Esophagus mucosa (tissue), 1 donor: ENCODE results near the gene PLA2G2A. TPM values are rescaled to one million over a fixed set of nuclear protein-coding genes. Genes with fewer than 3 reads are reported as not detected.
"Not testable (repeated sequence)": the region's sequence is repeated elsewhere in the genome, so short reads cannot be mapped to it uniquely, and the experiment has no call there.

Source experiments
- ATAC-seq: fragments of 200-7000 bp; cut with Tn5 transposase; one replicate; pipeline ENCODE4 v1.9.1; 2020
- total RNA-seq: library from RNA; stranded (reverse); gene quantifications from one replicate; pipeline ENCODE4 v1.2.4, GENCODE V29; 2023
- donor health status: DM: yes; HTN: yes; CAD: no.

Gene PLA2G2A
- total RNA-seq, 1 donor from 2014 or later = 10.9 TPM

DNA sequence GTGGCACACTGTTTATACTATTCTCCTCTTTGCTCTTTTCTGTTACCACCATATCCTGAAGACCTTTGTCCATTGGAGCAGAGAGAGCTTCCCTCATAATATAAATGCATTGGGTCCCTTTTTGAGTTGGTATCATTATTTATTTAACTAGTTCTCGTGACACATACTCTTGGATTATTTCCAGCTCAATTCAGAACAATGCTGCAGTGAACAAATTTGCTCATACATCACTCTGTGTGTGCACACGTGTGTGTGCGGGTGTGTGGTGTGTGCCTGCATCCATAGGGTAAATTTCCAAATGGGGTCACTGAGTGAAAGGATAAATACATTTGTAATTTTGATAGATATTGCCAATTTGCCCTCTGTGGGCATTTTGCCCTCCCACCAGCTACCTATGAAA lies 5.8 kb downstream of the PLA2G2A start:
- no peak for ATAC-seq

DNA sequence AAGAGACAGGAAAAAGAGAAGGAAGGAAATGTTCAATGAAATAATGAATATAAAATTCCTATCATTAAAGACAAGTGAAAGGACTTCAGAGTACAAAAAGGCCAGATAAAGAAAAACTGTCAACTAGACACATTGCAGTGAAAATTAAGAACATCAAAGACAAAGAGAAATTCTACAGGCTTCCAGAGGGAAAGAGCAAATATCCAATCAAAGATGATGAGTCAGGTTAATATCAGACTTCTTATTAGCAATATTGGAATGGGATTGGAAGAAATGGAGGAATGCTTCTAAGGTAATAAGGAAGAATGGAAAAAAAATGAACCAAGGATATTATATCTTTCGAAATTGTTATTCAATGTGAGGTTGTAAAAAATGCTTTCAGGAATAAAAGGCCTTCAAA lies 7.8 kb downstream of the PLA2G2A start:
- no peak for ATAC-seq

DNA sequence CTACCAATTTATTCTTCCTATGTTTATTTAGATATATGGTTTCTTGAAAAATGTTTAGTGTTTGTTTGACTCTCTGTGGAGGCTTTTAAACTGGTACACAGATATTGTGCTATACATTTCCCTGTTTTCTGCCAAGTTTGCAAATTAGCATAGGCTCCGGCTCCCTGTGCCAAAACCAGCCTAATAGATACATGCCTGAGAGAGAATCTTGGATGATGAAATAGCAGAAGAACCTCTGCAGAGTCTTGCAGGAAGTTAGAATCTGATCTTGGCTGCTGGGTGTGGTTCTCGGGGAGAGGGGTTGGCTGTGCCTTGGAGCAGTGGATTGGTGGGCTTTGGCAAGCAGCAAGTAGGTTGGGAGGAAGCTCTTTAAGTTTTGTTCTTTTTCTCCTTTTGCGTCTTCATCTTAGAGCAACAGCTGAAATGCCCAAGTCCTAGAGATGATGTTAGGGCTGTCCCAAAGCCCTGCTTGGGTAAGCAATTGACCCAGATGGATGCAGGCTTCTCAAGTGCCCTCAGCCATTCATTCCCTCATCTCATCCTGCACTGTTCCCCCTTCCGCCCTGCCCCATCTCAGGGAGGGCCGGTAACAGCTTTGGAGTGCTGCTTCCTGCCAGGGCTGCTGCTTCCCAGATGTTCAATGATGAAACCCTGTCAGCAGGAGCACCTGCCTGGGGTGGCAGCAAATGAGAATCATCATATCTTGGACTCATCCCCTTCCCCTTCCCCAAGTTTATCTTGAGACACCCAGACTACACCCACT lies 9.3 kb downstream of the PLA2G2A start:
- ATAC-seq = no peak

DNA sequence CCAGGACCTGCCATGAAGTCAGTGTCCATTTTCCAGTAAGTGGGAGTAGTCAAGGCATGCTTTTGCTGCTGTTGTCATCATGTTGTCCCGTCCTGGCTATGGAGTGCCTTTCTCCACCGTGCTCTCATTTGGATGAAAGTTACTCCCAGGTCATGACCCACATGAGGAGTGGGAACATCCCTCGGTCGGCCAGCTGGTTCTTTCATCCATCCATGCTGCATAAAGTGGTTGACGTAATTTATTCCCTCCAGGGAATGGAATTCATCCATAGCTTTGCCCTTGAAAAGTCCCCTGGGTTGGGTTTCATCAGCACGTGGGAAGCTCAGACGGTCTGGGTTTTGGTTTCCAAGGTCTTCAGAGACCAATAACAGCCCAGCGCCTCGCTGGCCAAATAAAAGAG lies 11.6 kb downstream of the PLA2G2A start:
- ATAC-seq = no peak

DNA sequence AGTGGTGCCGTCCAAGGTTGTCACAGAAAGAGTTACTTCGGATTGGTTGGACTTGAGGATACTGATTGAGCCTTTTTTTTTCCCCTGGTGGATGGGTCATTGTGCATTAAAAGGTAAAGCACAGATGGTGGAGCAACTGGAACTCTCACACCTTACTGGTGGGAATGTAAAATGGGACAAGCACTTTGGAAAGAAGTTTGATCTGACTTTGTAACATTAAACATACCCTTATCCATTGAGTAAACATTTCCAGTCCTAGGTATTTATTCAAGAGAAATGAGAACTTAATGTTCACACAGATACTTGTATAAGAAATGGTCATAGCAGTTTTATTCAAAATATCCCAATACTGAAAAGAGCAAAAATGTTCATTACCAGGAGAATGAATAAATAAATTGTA lies 14.9 kb downstream of the PLA2G2A start:
- no peak for ATAC-seq

DNA sequence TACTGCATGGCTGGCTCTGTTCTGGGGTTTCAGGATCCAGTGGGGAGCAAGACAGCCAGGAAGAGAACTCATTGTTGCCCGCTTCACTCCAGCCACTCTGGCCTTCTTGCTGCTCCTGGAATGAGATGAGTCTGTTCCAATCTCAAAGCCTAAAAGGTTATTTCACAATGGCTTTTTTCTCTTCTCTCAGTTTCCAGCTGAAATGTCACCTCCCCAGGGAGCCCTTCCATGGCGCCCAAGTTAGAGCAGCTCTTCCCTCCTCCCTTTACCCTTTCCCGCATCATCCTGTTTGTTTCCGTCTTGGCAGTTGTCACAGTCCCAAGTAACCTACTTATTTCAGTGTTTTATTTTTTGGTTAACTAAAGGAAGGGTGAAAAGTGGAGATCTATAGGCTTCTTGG lies 15.8 kb downstream of the PLA2G2A start:
- no peak for ATAC-seq

DNA sequence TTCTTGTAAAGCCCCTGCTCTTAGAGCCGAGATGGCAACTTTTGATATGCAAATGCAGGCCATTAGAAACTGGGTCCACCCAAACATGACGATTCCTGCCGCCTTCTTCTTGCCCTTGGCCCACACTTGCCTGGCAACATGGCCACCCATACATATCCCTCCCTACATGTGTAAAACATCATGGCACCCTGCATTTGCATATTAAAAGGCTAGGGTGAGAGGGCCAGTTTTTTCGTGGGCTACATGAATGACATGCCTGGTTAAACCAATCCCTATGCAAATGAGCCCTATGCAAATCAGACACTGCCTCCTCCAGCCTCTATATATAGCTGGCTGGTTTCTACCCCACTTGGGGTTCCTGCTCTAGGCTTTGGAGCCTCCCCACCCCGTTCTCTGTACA lies 18.8 kb downstream of the PLA2G2A start:
- ATAC-seq = no peak

DNA sequence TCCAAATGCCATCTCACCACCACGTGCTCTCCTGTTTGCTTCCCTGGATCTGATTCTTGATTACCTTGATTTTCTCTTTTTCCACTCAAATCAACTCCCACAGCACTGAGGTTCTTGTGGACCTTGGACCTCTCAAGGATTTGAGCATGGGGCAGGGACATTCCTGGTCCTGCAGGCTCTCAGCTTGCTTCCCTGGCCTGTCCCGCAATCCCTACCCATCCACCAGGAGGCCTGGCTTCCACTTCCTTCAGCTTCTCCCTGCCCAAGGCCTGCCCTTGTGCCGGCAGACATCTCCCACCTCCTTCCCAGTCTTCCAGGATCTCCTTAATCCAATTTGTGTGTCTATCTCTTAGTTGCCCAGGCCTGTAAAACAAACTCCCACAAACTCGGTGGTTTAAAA lies 21.6 kb downstream of the PLA2G2A start:
- no peak for ATAC-seq

DNA sequence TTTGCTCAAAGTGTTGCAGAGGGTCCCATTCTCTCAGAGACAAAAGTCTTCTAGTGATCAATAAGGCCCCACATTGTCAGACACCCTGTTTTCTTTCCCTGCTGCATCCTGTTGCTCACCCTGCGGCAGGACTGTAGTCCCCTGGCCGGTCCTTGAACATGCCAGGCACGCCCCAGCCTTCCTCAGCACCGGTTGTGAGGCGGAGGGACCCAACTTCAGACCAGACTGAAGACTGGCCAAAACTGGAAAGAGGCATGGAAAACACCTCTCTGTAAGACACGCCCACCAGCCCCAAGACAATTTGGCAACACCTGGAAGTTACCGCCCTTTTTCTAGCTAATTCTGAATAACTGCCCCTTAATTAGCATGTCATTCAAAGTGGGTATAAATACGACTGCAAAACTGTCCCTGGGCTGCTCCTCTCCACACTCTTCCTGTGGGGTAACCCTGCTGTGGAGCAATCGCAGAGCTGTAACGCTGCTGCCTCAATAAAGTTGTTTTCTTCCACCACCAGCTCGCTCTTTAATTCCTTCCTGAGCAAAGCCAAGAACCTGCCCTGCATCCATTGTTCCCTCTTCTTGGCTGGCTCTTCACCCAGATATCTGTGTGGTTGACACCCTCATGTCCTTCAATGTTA lies 23.8 kb downstream of the PLA2G2A start:
- no peak for ATAC-seq

DNA sequence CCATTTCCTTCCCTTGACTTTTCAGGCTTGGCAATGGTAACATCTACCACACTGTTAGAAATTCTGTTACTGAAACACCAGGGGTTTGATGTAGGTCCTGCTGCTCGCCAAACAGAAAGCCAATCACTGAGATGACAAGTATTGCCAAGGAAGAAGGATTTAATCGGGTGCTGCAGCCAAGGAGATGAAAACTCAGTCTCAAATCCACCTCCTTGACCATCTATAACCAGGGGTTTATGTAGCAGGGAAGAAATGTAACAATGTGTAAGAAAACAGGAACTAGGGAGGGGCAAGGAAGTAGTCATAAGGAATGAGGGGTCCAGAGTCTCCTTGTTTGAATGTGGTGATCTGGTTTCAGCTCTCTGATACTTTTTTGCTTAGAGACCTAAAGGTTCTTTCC lies 25.4 kb downstream of the PLA2G2A start:
- ATAC-seq = no peak

DNA sequence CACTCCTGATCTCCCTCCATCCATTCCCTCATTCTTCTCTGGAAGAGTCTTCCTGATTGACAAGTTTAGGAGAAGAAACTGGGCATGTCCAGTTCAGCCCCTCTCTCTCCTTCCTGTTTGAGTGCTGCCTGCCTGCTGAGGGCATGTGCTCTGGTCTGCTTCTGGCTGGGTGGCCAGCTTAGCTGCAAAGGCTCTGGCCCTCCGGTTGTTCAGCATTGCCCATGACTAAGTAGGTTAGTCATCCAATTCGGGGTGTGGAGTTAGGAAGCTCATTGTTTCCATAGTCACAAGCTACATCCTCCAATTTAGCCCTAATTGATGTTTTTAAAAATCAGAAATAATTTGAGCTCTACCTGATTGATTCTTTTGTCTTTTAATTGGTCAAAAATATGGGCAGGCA lies 30.4 kb downstream of the PLA2G2A start:
- peak; percentile 94 for ATAC-seq

DNA sequence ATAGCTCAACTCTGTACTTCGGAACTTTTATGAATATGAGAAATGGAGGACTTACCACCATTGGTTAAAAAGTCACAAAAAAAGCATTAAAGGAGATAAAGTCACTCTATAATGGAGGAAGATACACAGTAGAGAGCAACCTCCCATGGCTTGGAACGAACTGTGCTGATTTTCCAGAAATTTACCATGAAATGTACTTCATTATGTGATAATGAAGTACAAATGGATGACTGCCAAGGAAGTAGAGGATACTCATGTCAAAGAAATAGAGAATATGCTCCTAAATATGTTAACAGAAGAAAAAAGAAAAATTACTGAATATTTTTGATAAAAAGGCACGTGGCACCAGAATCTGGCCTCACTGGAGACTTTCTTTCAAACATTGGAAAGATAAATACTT lies 32.4 kb downstream of the PLA2G2A start:
- no peak for ATAC-seq

DNA sequence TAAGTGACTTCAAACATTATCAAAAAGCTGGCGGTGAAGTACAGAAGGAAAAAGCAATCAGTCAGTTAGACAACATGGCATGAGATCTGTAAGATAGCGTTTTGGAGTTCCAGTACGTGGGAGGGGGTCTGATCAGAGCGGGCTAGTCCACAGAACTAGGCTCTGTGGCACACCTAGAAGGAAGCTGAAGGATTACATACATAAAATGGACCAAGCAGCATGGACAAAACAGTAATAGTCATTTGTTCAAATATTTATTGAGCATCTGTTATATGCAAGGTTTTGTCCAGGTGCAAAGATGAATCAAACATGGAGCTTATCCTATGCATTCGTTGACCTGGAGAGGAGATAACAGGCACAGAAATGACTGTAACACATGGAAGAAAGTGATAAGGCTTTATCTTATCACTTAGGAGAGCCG lies 33.1 kb downstream of the PLA2G2A start:
- no peak for ATAC-seq

DNA sequence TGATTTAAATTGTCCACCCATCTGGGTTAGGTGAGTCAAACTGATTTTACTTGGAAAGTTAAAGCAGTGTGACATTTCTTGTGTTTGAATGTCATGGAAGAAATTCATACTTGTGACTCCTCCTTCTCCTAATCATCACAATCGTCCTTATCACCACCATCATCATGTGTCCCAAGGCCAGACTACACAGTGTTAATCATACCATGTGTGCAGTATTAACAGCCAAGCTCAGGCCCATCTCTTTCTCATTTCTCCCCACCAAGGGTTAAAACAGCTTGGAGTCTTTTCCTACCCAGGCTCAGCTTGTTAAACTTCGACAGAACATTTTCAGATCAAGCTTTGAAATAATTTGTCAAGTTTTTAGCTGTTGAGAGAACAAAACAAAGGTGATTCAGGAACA lies 33.5 kb downstream of the PLA2G2A start:
- no peak for ATAC-seq

DNA sequence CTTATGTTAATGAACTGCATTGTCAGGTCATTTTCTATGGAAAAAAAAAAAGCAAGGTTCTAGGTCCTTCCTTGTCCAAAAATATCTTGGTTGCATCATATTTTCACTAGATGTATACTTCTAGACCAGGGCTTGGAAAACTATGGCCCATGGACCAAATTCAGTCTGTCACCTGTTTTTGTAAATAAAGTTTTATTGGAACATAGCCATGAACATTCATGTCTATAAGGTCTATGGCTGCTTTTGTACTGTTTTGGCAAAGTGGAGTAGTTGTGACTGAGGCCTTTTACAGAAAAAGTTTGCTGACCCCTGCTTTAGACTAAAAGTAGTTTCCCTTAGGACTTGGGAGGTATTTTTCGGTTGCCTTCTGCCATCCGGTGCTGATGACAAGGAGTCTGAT lies 36.8 kb downstream of the PLA2G2A start:
- no peak for ATAC-seq

DNA sequence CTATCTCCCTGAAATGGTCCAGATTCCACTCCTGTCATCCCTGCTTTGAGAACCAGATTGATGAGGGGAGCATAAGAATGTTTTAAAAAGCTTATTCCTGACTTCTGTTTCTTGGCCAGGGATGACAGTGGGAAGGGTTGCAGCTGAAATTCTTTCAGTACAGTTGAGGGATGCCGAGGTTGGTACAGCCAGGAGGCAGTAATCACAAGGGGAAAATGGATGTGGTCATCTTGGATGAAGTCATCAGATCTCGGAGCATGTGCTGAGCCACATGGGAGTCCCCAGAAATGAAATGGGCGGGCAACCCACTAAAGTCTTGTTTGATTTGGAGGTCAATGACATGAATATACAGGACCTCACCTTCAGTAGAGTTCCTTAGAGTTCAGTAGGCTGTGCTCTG lies 37.3 kb downstream of the PLA2G2A start:
- ATAC-seq = no peak

DNA sequence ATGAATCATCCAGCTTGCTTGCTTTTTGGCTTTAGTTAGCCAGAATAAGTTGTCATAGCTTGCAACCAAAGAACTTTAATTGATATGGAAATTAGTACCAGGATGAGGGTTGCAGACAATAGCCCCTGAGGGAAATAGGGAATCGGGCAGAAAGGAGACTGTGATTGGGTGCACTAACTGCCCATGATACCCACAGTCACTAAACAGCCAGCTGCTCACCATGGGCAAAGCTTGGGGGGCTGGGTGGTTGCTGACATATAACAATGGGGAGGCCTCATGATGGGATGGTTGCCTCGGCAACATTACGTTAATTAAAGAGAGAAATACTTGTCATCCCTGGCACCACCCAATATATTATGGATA lies 38.2 kb downstream of the PLA2G2A start:
- ATAC-seq = no peak

DNA sequence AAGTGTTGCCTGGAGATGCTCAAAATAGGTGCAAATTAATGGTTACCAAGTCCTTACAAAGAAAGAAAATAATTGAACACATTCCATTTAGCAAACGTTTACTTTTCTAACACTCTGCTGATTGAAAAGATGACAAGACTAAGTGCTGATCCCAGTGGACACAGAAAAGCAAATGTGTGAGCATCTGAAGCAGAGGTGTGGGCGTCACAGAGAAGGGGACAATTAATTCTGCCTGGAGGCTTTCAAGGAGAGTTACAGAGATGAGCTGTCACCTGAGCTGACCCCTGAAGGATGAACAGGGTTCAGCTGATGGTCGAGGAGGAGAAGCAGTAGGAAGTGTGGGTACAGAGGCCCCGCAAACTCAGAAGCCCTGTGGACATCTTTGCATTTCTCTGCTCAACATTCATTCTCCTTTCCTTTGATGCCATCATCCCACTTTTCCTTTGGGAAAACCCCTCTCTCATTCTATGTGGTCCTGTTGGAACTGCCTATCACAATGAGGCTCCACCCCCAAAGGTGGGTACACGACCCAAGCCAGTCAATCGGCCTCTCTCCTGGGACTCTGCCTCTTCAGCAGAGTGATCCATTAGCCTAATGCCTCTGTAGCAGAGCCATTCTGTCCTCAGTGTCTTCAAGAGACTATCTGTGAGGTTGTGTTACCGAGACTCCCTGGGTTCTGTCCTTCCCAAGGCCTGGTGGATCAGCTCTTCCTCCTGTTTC lies 38.8 kb downstream of the PLA2G2A start:
- ATAC-seq = no peak

DNA sequence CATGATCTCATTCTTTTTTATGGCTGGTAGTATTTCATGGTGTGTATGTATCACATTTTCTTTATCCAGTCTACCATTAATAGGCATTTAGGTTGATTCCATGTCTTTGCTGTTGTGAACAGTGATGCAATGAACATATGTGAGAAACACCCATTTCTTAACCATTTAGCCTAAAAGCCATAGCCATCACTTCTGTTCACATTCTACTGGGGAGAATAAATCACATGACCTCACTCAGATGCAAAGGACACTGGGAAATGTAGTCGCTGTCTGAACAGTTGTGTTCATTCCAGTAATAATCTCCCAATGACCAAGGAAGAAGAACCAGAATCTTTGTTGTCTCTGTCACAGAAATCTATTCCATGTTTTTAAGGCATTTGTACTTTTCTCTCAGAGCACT lies 40.9 kb downstream of the PLA2G2A start:
- ATAC-seq = no peak

DNA sequence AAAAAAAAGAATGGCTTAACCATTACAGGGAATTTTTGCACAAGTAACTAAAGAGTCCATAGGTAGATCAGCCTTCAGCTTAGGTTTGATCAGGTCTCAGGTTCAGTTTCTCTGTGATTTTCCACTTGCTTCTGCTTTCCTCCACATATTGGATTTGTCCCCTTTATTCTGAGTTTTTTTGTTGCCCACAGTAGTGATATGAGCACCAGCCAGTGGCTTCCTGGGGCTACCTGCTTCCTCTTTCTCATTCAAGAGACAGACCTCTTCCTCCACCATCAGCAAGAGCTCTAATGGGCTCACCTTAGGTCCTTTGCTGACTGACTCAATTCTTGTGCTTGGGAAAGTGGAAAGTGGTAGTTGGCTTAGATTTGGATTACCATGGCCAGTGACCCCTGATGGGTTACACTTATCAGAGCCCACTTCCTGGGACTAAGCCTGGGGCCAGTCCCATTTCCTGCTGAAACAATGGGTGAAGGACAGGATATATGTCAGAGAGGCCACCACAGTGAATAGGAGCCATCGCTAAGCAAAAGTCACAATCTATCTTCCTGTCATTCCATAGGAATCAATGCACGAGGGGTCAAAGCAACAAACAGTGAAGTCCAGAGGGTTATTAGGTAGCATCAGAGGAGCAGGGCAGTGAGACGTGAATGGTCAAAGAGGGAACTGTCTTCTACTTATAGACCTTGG lies 43.2 kb downstream of the PLA2G2A start:
- ATAC-seq = no peak

DNA sequence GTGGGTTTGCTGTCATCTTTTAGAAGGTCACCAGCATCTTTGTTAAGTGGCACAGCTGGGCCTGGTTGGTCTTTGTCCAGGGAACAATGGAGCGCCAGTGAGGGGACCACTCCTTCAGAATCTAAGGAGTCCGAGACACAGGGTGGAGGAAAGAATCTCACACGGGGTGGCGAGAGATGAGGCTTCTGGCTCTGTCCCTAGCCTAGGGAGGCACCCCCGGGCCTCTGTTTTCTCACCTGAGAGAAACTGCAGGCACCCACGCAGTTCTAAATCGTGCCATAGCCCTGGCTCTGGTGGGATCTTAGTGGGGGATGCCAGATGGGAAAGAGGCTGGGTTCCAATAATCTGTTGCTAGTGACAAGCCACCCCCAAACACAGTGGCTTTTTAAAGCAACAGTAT lies 45.1 kb downstream of the PLA2G2A start:
- no peak for ATAC-seq

DNA sequence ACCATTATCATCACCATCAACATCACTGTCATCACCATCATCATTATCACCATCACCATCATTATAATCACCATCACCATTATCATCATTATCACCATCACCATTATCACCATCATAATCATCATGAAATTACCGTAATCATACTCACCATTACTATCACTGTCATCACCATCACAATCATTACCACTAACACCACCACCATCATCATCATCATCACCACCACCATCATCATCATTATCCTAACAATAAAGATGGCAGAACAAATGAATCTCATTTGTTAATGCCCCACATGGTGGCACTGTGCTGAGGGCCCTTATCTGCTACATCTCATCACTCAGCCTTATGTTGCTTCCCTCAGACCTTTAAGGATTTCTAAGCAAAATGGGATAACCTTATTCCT lies 46.6 kb downstream of the PLA2G2A start:
- ATAC-seq = no peak

DNA sequence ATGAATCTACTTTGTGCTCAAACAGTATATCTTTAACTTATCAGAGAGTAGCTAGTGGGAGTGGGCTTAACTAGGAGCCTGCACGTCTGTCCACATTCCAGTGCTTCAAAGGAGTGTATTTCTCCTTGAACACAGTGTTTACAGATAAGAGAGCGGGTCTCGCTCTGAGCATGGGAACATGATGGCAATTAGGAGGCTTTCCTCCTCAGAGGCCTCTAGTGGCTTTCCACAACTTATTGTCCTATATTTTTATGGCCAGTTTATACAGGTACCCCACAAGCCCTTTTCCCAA lies 52.3 kb downstream of the PLA2G2A start:
- not testable (repeated sequence) for ATAC-seq
